HFFc6 (cell line): Measurements from ENCODE around the gene TEX13C. TPM values are rescaled to one million over a fixed set of nuclear protein-coding genes. Genes with fewer than 3 reads are reported as not detected.

Experiments used
- DNase-seq: peaks from one replicate; pipeline ENCODE4 v3.0.0-alpha.2; 2018
- H3K27ac Mint-ChIP-seq: 2 replicates; pipeline ENCODE4 v1.8.0; 2020; ENCODE audit warnings: mild to moderate bottlenecking, mixed read lengths
- H3K27me3 Mint-ChIP-seq: 2 replicates; pipeline ENCODE4 v1.8.0; 2021; ENCODE audit warnings: mild to moderate bottlenecking, moderate library complexity, mixed read lengths; ENCODE audit not compliant: insufficient read depth
- H3K36me3 Mint-ChIP-seq: 2 replicates; pipeline ENCODE4 v1.8.0; 2021; ENCODE audit warnings: low read depth, mixed read lengths
- H3K4me1 Mint-ChIP-seq: 2 replicates; pipeline ENCODE4 v1.8.0; 2020; ENCODE audit warnings: low read depth, mixed read lengths
- H3K4me3 Mint-ChIP-seq: 2 replicates; pipeline ENCODE4 v1.8.0; 2020; ENCODE audit warnings: mild to moderate bottlenecking, moderate library complexity, mixed read lengths
- H3K9me3 Mint-ChIP-seq: 2 replicates; pipeline ENCODE4 v1.8.0; 2020; ENCODE audit warnings: mild to moderate bottlenecking, mixed read lengths
- total RNA-seq, 6 experiments: library from RNA; stranded (reverse); fragmentation: NEBNext Ultra II Directional; extraction: Animal tissue kit (Norgen Biotek cat#: 25700); gene quantifications; 2 replicates in 1 of 6; 3 replicates in 5 of 6; pipeline ENCODE4 v1.2.3, GENCODE V29; 2021
- TF ChIP-seq, protein P1 (sequence below): fragments of 200-600 bp; sonication (generic); IDR thresholded peaks from 2 replicates; pipeline ENCODE4 v1.5.0; 2021; ENCODE audit warnings: antibody characterized with exemption, mild to moderate bottlenecking

TEX13C gene
- total RNA-seq, 6 experiments from 2014 or later = not detected

DNA sequence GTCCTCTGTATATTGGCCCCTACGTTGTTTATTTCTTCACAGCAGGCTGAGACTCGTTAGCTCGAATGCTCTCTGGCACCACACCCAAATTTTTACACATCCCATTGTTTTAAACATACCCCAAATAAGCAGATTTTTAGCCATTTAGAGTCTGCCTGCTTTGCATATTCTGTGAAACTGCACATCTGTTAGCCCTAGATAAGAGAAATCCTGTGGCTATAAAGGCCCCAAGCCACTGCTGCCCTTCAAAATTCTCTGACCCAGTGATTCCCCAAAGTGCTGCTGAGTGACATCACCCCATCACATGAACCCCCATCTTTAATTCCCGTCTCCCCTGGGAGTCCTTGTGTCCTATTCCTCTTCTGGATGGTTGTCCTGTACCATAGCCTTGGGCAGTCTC is 20.8 kb downstream of the TEX13C start:
- no peaks in the 10 kb centered on the region for H3K4me1 Mint-ChIP-seq
- no peaks in the 10 kb centered on the region for H3K27me3 Mint-ChIP-seq
- no peak for DNase-seq

DNA sequence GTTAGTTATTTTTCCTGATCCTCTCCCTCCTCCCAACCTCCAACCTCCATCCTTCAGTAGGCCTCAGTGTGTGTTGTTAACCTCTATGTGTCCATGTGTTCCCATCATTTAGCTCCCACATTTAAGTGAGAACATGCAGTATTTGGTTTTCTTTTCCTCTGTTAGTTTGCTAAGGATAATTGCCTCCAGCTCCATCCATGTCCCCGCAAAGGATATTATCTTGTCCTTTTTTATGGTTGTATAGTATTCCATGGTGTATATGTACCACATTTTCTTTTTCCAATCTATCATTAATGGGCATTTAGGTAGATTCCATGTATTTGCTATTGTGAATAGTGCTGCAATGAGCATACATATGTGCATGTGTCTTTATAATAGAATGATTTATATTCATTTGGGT is 54.5 kb downstream of the TEX13C start:
- no peaks in the 10 kb centered on the region for H3K27me3 Mint-ChIP-seq
- no peaks in the 10 kb centered on the region for H3K4me1 Mint-ChIP-seq
- H3K9me3 Mint-ChIP-seq = peaks cover 7% of the 10 kb centered on the region
- no peak overlapping the region for H3K27ac Mint-ChIP-seq
- H3K4me3 Mint-ChIP-seq = no peak overlapping the region
- DNase-seq = no peak
- TF ChIP-seq, protein P1, sequence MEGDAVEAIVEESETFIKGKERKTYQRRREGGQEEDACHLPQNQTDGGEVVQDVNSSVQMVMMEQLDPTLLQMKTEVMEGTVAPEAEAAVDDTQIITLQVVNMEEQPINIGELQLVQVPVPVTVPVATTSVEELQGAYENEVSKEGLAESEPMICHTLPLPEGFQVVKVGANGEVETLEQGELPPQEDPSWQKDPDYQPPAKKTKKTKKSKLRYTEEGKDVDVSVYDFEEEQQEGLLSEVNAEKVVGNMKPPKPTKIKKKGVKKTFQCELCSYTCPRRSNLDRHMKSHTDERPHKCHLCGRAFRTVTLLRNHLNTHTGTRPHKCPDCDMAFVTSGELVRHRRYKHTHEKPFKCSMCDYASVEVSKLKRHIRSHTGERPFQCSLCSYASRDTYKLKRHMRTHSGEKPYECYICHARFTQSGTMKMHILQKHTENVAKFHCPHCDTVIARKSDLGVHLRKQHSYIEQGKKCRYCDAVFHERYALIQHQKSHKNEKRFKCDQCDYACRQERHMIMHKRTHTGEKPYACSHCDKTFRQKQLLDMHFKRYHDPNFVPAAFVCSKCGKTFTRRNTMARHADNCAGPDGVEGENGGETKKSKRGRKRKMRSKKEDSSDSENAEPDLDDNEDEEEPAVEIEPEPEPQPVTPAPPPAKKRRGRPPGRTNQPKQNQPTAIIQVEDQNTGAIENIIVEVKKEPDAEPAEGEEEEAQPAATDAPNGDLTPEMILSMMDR = no peak
- no peaks in the 10 kb centered on the region for H3K36me3 Mint-ChIP-seq

More for the DNA sequence above, 20.8 kb downstream of the TEX13C start:
- Mint-ChIP-seq H3K4me3 (no peak overlapping the region), H3K27ac (no peak overlapping the region), H3K36me3 (no peaks in the 10 kb centered on the region), H3K9me3 (peaks cover 4% of the 10 kb centered on the region)
- TF ChIP-seq, protein P1 = no peak
